ENCODE data around the gene KCNF1.

DNA sequence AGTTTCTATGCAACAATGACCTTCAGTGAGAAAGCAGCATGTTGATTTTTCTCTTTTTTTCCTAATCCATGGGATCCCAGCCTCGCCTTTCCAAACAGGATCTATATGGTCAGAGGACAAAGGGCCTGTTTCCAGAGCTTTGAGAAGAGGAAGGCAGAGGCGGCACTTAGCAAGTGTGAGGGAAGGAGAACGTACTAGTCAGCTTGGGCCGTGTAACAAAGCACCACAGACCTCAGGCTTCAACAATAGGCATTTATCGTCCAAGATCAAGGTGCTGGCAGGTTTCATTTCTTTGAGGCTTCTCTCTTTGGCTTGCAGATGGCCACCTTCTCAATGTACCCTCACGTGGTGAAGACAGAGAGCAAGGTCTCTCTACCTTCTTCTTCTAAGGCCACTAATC is 7.3 kb upstream of the KCNF1 start:
- TF ChIP-seq, protein P1, sequence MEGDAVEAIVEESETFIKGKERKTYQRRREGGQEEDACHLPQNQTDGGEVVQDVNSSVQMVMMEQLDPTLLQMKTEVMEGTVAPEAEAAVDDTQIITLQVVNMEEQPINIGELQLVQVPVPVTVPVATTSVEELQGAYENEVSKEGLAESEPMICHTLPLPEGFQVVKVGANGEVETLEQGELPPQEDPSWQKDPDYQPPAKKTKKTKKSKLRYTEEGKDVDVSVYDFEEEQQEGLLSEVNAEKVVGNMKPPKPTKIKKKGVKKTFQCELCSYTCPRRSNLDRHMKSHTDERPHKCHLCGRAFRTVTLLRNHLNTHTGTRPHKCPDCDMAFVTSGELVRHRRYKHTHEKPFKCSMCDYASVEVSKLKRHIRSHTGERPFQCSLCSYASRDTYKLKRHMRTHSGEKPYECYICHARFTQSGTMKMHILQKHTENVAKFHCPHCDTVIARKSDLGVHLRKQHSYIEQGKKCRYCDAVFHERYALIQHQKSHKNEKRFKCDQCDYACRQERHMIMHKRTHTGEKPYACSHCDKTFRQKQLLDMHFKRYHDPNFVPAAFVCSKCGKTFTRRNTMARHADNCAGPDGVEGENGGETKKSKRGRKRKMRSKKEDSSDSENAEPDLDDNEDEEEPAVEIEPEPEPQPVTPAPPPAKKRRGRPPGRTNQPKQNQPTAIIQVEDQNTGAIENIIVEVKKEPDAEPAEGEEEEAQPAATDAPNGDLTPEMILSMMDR (IDR thresholded peaks at IDR 0.05; ENCODE audit: insufficient read depth, low read depth, low read length) = no peak
- TF ChIP-seq EZH2 (IDR thresholded peaks at IDR 0.05; ENCODE audit: insufficient read depth, low read length) = no peak
